Aorta (tissue), 5 donors: ENCODE results near the gene PRRX2. TPM values are rescaled to one million over a fixed set of nuclear protein-coding genes. Genes with fewer than 3 reads are reported as not detected.

Experiments
- ATAC-seq: fragments of 200-7000 bp; cut with Tn5 transposase; one replicate; pipeline ENCODE4 v1.9.1; 2022; ENCODE audit warnings: moderate library complexity; ENCODE audit not compliant: low FRiP score
- DNase-seq, 2 donors: peaks; one replicate each; pipeline ENCODE4 v3.0.0-alpha.2; 2020
- H3K27ac ChIP-seq, 2 donors: one replicate each; pipeline ENCODE4 v1.5.1; 2013; ENCODE audit warnings: low read length in 2 of 2, mild to moderate bottlenecking in 2 of 2, moderate library complexity in 2 of 2, control low read depth in 1 of 2, inconsistent platforms in 1 of 2, low read depth in 1 of 2
- H3K27me3 ChIP-seq, 2 donors: one replicate each; pipeline ENCODE4 v1.6.1; 2013; ENCODE audit warnings: control low read depth in 1 of 2, low read length in 1 of 2, mild to moderate bottlenecking in 1 of 2, moderate library complexity in 1 of 2; ENCODE audit not compliant: insufficient read depth in 2 of 2, control insufficient read depth in 1 of 2
- H3K36me3 ChIP-seq, 2 donors: one replicate each; pipeline ENCODE4 v1.6.1; 2013; ENCODE audit warnings: control low read depth in 1 of 2, low read length in 1 of 2, mild to moderate bottlenecking in 1 of 2; ENCODE audit not compliant: insufficient read depth in 2 of 2, control insufficient read depth in 1 of 2
- H3K4me1 ChIP-seq, 2 donors: one replicate each; pipeline ENCODE4 v1.6.1; 2013; ENCODE audit warnings: low read length in 2 of 2, control low read depth in 1 of 2, mild to moderate bottlenecking in 1 of 2, moderate library complexity in 1 of 2; ENCODE audit not compliant: insufficient read depth in 2 of 2, control insufficient read depth in 1 of 2
- H3K4me3 ChIP-seq, 2 donors: one replicate each; pipeline ENCODE4 v1.5.1; 2013; ENCODE audit warnings: low read length in 2 of 2, control low read depth in 1 of 2, mild to moderate bottlenecking in 1 of 2
- H3K9me3 ChIP-seq: one replicate; pipeline ENCODE4 v1.6.1; 2013; ENCODE audit warnings: mild to moderate bottlenecking, low read length; ENCODE audit not compliant: control insufficient read depth
- WGBS, 2 donors: extraction: QIAGEN DNeasy Blood & Tissue Kit; methylation state at CpG; one replicate each; pipeline ENCODE4 v1.1.7; 2013; 5-methylcytosine and 5-hydroxymethylcytosine counted together
- intact Hi-C, 2 donors: fragments of 100-400 bp; cut with DNase I; formaldehyde crosslinking; loops; one replicate each; pipeline versions ENCODE4 v1.14.2 to v1.15.0; 2022
- polyA plus RNA-seq, 2 donors: library from polyadenylated mRNA; stranded (reverse); fragments of 200-250 nt; gene quantifications; one replicate each; pipeline ENCODE4 v1.2.3, GENCODE V29; 2013
- total RNA-seq, 2 donors: library from RNA; stranded (reverse); fragmentation: NEBNext Ultra II Directional; extraction: Animal tissue kit (Norgen Biotek cat#: 25700); gene quantifications; one replicate each; pipeline ENCODE4 v1.2.1, GENCODE V29; 2021
- donor health status: healthy with polysubstance abuse.
- donor health status: Bipolar disorder and iron deficiency.
- donor health status: DM: no; HTN: no; CAD: no.
- donor health status: DM: no; HTN: no; CAD: no.
- donor health status: DM: yes; HTN: yes; CAD: no.

The PRRX2 gene
- total and polyA plus RNA-seq, 4 donors: 27.7 to 68.8 (median 52.2) TPM

DNA sequence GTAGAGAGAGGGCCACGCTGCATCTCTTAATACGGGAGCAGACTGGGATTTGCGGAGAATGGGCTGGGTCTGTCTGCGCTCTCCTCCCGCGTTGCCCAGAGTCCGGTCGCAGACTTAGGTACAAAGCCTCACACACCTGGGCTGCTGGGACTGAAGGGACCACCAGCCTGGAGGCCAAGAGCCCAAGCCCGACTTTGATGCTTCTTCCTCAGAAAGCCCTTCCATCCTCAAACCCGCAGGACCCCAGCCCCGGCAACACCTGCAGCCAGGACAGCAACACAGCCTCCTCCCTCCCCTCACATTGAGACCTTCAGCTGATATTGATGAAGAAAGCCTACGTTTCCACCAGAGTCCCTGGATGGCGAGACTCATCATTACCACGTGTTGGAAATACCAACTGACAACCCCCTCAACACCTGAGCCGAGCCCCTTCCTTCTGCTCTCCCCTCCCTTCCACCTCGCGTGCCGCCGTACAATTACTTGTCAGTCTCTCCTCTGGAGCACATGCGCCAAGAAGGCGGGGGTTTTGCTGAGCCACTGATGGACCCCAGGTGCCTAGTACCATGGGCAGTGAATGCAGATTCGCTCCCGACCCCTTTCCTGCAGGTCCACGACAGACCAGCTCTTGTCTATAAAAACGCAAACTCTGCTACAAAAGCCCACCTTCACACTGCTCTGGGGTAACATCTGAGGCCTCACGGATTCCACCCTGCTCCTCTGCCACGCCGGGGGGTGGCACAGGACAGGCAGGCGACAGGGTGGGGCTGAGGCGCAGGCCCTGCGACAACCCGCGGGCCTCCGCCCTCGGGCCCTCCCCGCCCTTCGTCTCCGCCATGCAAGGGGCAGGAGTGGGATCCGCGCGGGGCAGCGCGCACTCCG, 24.3 kb upstream of the PRRX2 start:
- intact Hi-C loops: loop anchor here in 1 of 2 donors (5.0 kb wide), 1 partner anchor 81 kb away; no protein-coding TSS in a partner anchor
- H3K27ac ChIP-seq: no peak overlapping the region
- DNase-seq (no peak), ATAC-seq (no peak)
- 17 to 19% methylated on average over 44 of the region's 44 CpGs for WGBS, 2 donors
- no peaks in the 10 kb centered on the region for H3K27me3 ChIP-seq
- peaks cover 0 to 7% of the 10 kb centered on the region in 2 donors for H3K36me3 ChIP-seq
- peak overlapping the region; percentile 70 to 86 for H3K4me3 ChIP-seq
- no peaks in the 10 kb centered on the region for H3K4me1 ChIP-seq
- no peaks in the 10 kb centered on the region for H3K9me3 ChIP-seq

DNA sequence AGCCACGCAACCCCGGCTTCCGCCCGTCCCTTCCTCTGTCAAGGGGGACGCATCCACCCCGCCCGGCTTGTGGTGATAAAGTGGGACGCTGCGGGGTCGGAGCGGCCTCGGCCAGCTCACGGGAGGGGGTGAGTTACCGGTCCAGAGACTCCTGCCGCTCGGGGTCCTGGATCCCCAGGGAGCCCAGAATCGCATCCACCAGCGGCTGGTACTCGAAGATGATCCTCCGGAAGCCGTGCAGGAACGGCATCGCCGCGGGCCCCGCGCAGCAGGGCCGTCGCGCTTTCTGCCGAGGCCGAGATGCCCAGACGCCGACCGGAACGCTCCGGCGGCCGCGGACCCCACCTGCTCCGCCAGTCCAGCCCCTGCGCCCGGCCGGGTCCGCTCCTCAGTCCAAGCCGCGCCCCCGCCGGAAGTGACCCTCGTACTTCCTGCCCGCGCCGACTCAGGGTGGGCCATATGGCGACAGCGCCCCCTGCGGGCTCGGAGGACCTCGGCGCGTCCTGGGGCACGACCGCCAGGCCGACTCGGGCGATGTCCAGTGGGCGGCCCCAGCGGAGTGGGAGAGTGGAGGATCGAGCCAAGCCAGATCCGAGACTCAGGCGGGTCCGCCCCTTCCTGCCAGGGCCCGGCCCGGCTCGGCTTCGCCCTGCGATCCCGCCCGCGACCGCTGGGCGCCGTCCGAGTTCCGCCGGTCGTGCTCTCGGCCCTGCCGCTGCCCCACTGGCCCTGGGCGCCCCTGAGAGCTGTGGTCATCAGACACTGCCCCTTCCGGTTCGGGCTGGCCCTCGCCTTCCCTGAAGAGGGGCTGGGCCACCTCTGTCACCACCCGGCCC, 23.5 kb upstream of the PRRX2 start, which contains the start of gene ASB6:
Gene ASB6, minus strand, starts transcription at position 402 of the 836 bp plus-strand sequence. Its CDS starts 152 bp downstream, at position 250.
- DNase-seq (peak; percentile 98 to 100), ATAC-seq (peak; percentile 98)
- Histone ChIP-seq H3K4me3 (peak within 1 kb of the TSS; percentile 70 to 86), H3K27ac (peak within 1 kb of the TSS in 1 of 2 donors; percentile 23), H3K9me3 (no peaks in the 10 kb centered on the region), H3K27me3 (no peaks in the 10 kb centered on the region), H3K4me1 (no peaks in the 10 kb centered on the region), H3K36me3 (peaks cover 0 to 7% of the 10 kb centered on the region in 2 donors)
- WGBS, 2 donors: 0% methylated on average over 60 to 93 of the region's 93 CpGs
- intact Hi-C loops: loop anchor here (1.0 to 5.0 kb wide), 3 partner anchors 27 to 141 kb away; no protein-coding TSS in a partner anchor

DNA sequence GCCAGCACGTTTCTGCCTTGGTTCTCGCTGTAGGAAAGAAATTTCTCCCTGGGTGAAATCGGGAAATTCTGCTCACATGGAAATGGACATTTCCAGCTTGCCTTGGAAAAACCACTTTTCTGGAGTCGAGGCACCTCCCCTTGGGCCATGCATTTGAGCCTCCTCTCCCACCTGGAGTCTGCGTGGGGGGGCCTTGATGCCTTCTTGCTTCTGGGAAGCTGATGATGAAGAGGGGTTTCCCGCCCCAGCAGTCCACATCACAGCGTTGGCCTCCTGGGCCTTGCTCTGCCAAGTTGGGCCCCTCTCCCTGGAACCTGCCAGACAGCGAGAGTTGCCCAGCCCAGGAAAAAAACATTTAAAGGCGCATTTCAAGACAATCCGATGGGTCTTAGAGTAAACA, 21.7 kb upstream of the PRRX2 start:
- H3K27me3 ChIP-seq: no peaks in the 10 kb centered on the region
- no peak for ATAC-seq
- intact Hi-C loops: loop anchor here in 1 of 2 donors (5.0 kb wide), 1 partner anchor 79 kb away; no protein-coding TSS in a partner anchor
- no peak overlapping the region for H3K4me3 ChIP-seq
- no peak overlapping the region for H3K27ac ChIP-seq
- H3K4me1 ChIP-seq: no peaks in the 10 kb centered on the region
- no peaks in the 10 kb centered on the region for H3K36me3 ChIP-seq
- H3K9me3 ChIP-seq: no peaks in the 10 kb centered on the region
- 79 to 84% methylated on average over 10 of the region's 10 CpGs for WGBS, 2 donors
- DNase-seq: no peak

DNA sequence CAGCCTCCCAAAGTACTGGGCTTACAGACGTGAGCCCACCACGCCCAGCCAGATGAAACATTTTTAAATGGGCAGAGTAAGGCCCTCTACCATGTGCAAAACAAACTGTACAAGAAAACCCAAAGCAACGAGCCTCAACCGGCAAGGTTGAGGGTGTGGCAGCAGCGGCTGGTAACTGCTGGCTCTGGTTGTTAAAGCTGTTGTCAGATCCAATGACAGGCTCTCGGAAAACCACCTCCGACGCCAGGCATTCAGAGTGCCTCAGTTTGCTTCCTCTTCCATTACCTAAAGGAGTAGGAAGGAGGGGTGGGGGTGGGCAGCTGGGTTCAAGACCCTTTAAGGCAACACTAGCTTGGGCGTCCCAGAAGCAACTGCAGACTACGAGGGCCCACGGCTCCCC, 21.1 kb upstream of the PRRX2 start:
- Histone ChIP-seq H3K27ac (no peak overlapping the region), H3K36me3 (no peaks in the 10 kb centered on the region), H3K4me3 (no peak overlapping the region), H3K9me3 (no peaks in the 10 kb centered on the region), H3K4me1 (no peaks in the 10 kb centered on the region), H3K27me3 (no peaks in the 10 kb centered on the region)
- ATAC-seq: no peak
- WGBS, 2 donors: 82 to 83% methylated on average over 11 of the region's 11 CpGs
- DNase-seq: no peak
- intact Hi-C loops: loop anchor here in 1 of 2 donors (5.0 kb wide), 1 partner anchor 78 kb away; no protein-coding TSS in a partner anchor

DNA sequence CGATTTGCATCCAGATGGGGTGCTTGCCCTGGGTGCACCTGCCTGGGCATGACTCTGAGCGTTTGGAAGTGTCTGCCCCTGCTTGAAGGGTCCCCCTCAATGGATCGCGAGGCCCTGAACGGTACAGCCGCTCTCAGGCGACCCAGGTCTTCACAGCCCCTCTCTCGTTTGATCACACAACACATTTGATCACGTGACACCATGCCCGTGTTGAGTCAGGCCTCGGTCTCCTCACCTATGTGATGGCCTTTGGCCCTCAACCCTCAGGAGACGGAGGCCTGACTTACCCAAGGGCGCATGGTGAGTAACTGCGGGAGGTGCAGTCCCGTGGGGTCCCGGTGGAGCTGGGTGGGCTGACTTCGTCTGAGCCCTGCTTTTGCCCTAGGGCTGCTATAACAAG, 20.5 kb upstream of the PRRX2 start:
- H3K9me3 ChIP-seq: no peaks in the 10 kb centered on the region
- ATAC-seq: no peak
- H3K4me1 ChIP-seq: no peaks in the 10 kb centered on the region
- no peaks in the 10 kb centered on the region for H3K36me3 ChIP-seq
- no peak for DNase-seq
- H3K27me3 ChIP-seq: no peaks in the 10 kb centered on the region
- 86 to 90% methylated on average over 17 of the region's 17 CpGs for WGBS, 2 donors
- no peak overlapping the region for H3K4me3 ChIP-seq
- intact Hi-C loops: loop anchor here (5.0 kb wide), 2 partner anchors 52 to 77 kb away; no protein-coding TSS in a partner anchor
- H3K27ac ChIP-seq: no peak overlapping the region

DNA sequence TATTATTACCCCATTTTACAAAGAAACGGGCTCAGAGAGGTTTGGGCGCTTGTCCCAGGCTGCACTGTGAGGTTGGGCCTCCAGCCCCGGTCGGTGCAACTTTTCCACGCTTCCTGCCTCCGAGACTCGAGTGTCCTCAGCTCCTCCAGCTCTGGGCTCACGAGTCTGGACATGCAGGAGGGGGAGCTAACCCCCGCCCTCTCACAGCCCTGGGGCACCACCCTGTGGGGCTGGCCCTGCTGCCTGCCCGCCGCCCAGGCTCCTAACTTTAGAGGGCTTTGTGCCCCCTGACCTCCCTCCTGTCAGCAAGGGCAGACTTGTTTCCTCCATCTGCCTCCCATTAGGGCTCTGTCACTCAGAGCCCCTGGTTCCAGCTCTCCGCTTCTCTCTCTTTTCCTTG, 19.2 kb upstream of the PRRX2 start:
- 88 to 90% methylated on average over 12 of the region's 12 CpGs for WGBS, 2 donors
- intact Hi-C loops: loop anchor here in 1 of 2 donors (5.0 kb wide), 2 partner anchors 51 to 76 kb away; no protein-coding TSS in a partner anchor
- no peak for DNase-seq

DNA sequence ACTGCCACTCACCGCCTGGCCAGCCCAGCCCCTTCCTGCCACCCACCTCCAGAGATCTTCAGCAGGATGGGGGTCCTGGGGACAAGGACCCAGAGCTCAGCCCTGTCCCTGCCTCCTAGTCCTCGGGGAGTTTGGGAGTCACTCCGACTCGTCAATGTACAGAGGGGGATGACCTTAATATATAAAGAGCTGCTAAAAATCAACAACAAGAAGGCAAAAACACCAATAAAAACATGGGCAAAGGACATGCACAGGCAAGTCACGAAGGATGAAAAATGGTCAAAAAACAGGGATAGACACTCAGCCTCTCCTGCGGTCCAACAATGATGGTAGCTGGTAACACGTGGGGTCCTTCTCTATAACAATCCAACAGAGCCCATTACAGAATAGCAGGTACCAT, 18.8 kb upstream of the PRRX2 start:
- no peaks in the 10 kb centered on the region for H3K9me3 ChIP-seq
- DNase-seq (no peak), ATAC-seq (no peak)
- H3K36me3 ChIP-seq: no peaks in the 10 kb centered on the region
- no peaks in the 10 kb centered on the region for H3K27me3 ChIP-seq
- no peaks in the 10 kb centered on the region for H3K4me1 ChIP-seq
- H3K4me3 ChIP-seq: no peak overlapping the region
- no peak overlapping the region for H3K27ac ChIP-seq
- WGBS, 2 donors: 98% methylated on average over 7 of the region's 7 CpGs
- intact Hi-C loops: loop anchor here in 1 of 2 donors (5.0 kb wide), 2 partner anchors 51 to 76 kb away; no protein-coding TSS in a partner anchor

More for the DNA sequence above, 19.2 kb upstream of the PRRX2 start:
- no peaks in the 10 kb centered on the region for H3K36me3 ChIP-seq
- no peak for ATAC-seq
- no peaks in the 10 kb centered on the region for H3K9me3 ChIP-seq
- no peak overlapping the region for H3K4me3 ChIP-seq
- H3K27ac ChIP-seq: no peak overlapping the region
- H3K27me3 ChIP-seq: no peaks in the 10 kb centered on the region
- no peaks in the 10 kb centered on the region for H3K4me1 ChIP-seq

DNA sequence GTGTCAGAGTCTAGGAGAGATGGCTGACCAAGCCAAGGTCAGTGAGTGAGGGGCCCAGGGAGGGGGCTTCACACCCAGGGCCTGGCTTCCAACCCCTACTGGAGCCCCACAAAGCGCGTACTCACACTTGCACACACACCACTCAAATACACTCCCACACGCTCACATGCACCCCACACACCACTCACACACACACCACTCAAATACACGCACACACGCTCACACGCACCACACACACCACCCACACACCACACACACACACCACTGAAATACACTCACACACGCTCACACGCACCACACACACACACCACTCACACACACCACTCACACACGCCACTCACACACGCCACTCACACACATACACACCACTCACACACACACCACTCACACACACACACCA, 17.8 kb upstream of the PRRX2 start:
- no peak overlapping the region for H3K4me3 ChIP-seq
- ATAC-seq: no peak
- H3K9me3 ChIP-seq: no peaks in the 10 kb centered on the region
- H3K27ac ChIP-seq: peak overlapping the region in 1 of 2 donors; percentile 55
- H3K36me3 ChIP-seq: no peaks in the 10 kb centered on the region
- no peaks in the 10 kb centered on the region for H3K27me3 ChIP-seq
- no peaks in the 10 kb centered on the region for H3K4me1 ChIP-seq
- 87 to 91% methylated on average over 10 of the region's 10 CpGs for WGBS, 2 donors
- intact Hi-C loops: loop anchor here in 1 of 2 donors (5.0 kb wide), 2 partner anchors 50 to 75 kb away; no protein-coding TSS in a partner anchor
- no peak for DNase-seq
